Amniotic stem cell (primary cell): ENCODE results near the gene ARFGEF2.
"Not testable (repeated sequence)": the region's sequence is repeated elsewhere in the genome, so short reads cannot be mapped to it uniquely, and the experiment has no call there.

Source experiments
- DNase-seq: peaks from one replicate; lab custom pipeline; 2025; lab: John Stamatoyannopoulos, UW

ARFGEF2 gene

GRCh38 chr20:48921168-48921882, at the start of gene ARFGEF2:
ARFGEF2 (plus strand) TSS chr20:48921711; CDS start chr20:48921890, 179 bp downstream.
- peak; percentile 82 for DNase-seq

- no peak for DNase-seq
These were observed 46.1 kb upstream of the ARFGEF2 start for GRCh38 chr20:48875233-48875913.

- no peak for DNase-seq
These were observed 45.6 kb upstream of the ARFGEF2 start for GRCh38 chr20:48875914-48876240.

- no peak for DNase-seq
These were observed 44.2 kb upstream of the ARFGEF2 start for GRCh38 chr20:48877304-48877703.

GRCh38 chr20:48878534-48879248, 42.8 kb upstream of the ARFGEF2 start:
- DNase-seq, result no peak

GRCh38 chr20:48879612-48880245, 41.8 kb upstream of the ARFGEF2 start:
- DNase-seq, result no peak

GRCh38 chr20:48880331-48880730, 41.2 kb upstream of the ARFGEF2 start:
- DNase-seq, result no peak

- DNase-seq, result no peak
These were observed 40.4 kb upstream of the ARFGEF2 start for GRCh38 chr20:48880981-48881657.

GRCh38 chr20:48885237-48885636, 36.3 kb upstream of the ARFGEF2 start:
- DNase-seq, result no peak

- DNase-seq, result no peak
These were observed 35.3 kb upstream of the ARFGEF2 start for GRCh38 chr20:48886194-48886593.

GRCh38 chr20:48886811-48887210, 34.7 kb upstream of the ARFGEF2 start:
- no peak for DNase-seq

- not testable (repeated sequence) for DNase-seq
These were observed 33.0 kb upstream of the ARFGEF2 start for GRCh38 chr20:48888517-48888916.

- no peak for DNase-seq
These were observed 32.2 kb upstream of the ARFGEF2 start for GRCh38 chr20:48889140-48889790.

- DNase-seq, result no peak
These were observed 30.1 kb upstream of the ARFGEF2 start for GRCh38 chr20:48891235-48892048.

GRCh38 chr20:48892049-48892470, 29.5 kb upstream of the ARFGEF2 start:
- no peak for DNase-seq

- DNase-seq, result no peak
These were observed 28.6 kb upstream of the ARFGEF2 start for GRCh38 chr20:48892891-48893290.

GRCh38 chr20:48893374-48893773, 28.1 kb upstream of the ARFGEF2 start:
- DNase-seq, result no peak

- DNase-seq, result peak; percentile 39
These were observed 24.1 kb upstream of the ARFGEF2 start for GRCh38 chr20:48897305-48898010.

- no peak for DNase-seq
These were observed 23.3 kb upstream of the ARFGEF2 start for GRCh38 chr20:48898210-48898609.
